ENCODE data around the gene ZFX. TPM values are rescaled to one million over a fixed set of nuclear protein-coding genes. Genes with fewer than 3 reads are reported as not detected.

The ZFX gene
- total RNA-seq, 4 donors from 2014 or later, result 31.4 to 61.3 (median 45.0) TPM

GRCh38 chrX:24216827-24217226 lies 67.3 kb downstream of the ZFX start:
- H3K27me3 ChIP-seq, result no peaks in the 10 kb centered on the region
- no peak overlapping the region for H3K4me3 ChIP-seq
- no peaks in the 10 kb centered on the region for H3K4me1 ChIP-seq
- no peak for TF ChIP-seq EP300 (IDR thresholded peaks at IDR 0.05)
- no peak for TF ChIP-seq CTCF (IDR thresholded peaks at IDR 0.05)
- no peak for TF ChIP-seq POLR2A (IDR thresholded peaks at IDR 0.05)
- no peak for TF ChIP-seq POLR2AphosphoS5 (IDR thresholded peaks at IDR 0.05)
- 100% methylated on average over 1 of the region's 1 CpG for WGBS
- no peaks in the 10 kb centered on the region for H3K9me3 ChIP-seq
- DNase-seq (ENCODE audit: low spot score in 2 of 2), result no peak
- no peaks in the 10 kb centered on the region for H3K36me3 ChIP-seq
- no peak overlapping the region for H3K27ac ChIP-seq

- no peak for DNase-seq (ENCODE audit: low spot score in 2 of 2)
- H3K27me3 ChIP-seq, result no peaks in the 10 kb centered on the region
- TF ChIP-seq POLR2A (IDR thresholded peaks at IDR 0.05) (no peak), CTCF (IDR thresholded peaks at IDR 0.05) (no peak), EP300 (IDR thresholded peaks at IDR 0.05) (no peak), POLR2AphosphoS5 (IDR thresholded peaks at IDR 0.05) (no peak)
- no peak overlapping the region for H3K27ac ChIP-seq
- H3K36me3 ChIP-seq, result no peaks in the 10 kb centered on the region
- no peaks in the 10 kb centered on the region for H3K4me1 ChIP-seq
- WGBS, result 75% methylated on average over 8 of the region's 8 CpGs
- no peaks in the 10 kb centered on the region for H3K9me3 ChIP-seq
- H3K4me3 ChIP-seq, result no peak overlapping the region
These were observed 69.8 kb downstream of the ZFX start for GRCh38 chrX:24219320-24219719.

- H3K27me3 ChIP-seq, result no peaks in the 10 kb centered on the region
- no peak for DNase-seq (ENCODE audit: low spot score in 2 of 2)
- no peak overlapping the region for H3K4me3 ChIP-seq
- H3K4me1 ChIP-seq, result no peaks in the 10 kb centered on the region
- no peaks in the 10 kb centered on the region for H3K36me3 ChIP-seq
- WGBS, result 89% methylated on average over 5 of the region's 5 CpGs
- TF ChIP-seq EP300 (IDR thresholded peaks at IDR 0.05) (no peak), POLR2A (IDR thresholded peaks at IDR 0.05) (no peak), POLR2AphosphoS5 (IDR thresholded peaks at IDR 0.05) (no peak), CTCF (IDR thresholded peaks at IDR 0.05) (no peak)
- no peaks in the 10 kb centered on the region for H3K9me3 ChIP-seq
- H3K27ac ChIP-seq, result no peak overlapping the region
These were observed 72.3 kb downstream of the ZFX start for GRCh38 chrX:24221872-24222271.

- no peak overlapping the region for H3K27ac ChIP-seq
- DNase-seq (ENCODE audit: low spot score in 2 of 2), result no peak
- H3K4me1 ChIP-seq, result no peaks in the 10 kb centered on the region
- no peaks in the 10 kb centered on the region for H3K9me3 ChIP-seq
- H3K4me3 ChIP-seq, result no peak overlapping the region
- H3K36me3 ChIP-seq, result no peaks in the 10 kb centered on the region
- TF ChIP-seq EP300 (IDR thresholded peaks at IDR 0.05) (no peak), POLR2AphosphoS5 (IDR thresholded peaks at IDR 0.05) (no peak), CTCF (IDR thresholded peaks at IDR 0.05) (no peak), POLR2A (IDR thresholded peaks at IDR 0.05) (no peak)
- no peaks in the 10 kb centered on the region for H3K27me3 ChIP-seq
These were observed 75.7 kb downstream of the ZFX start for GRCh38 chrX:24225265-24225664.

GRCh38 chrX:24226176-24226575 lies 76.6 kb downstream of the ZFX start:
- no peaks in the 10 kb centered on the region for H3K36me3 ChIP-seq
- no peaks in the 10 kb centered on the region for H3K4me1 ChIP-seq
- no peak for TF ChIP-seq CTCF (IDR thresholded peaks at IDR 0.05)
- TF ChIP-seq EP300 (IDR thresholded peaks at IDR 0.05), result no peak
- no peak for TF ChIP-seq POLR2A (IDR thresholded peaks at IDR 0.05)
- TF ChIP-seq POLR2AphosphoS5 (IDR thresholded peaks at IDR 0.05), result no peak
- no peak overlapping the region for H3K27ac ChIP-seq
- no peak overlapping the region for H3K4me3 ChIP-seq
- no peaks in the 10 kb centered on the region for H3K27me3 ChIP-seq
- 91% methylated on average over 2 of the region's 2 CpGs for WGBS
- DNase-seq (ENCODE audit: low spot score in 2 of 2), result no peak
- H3K9me3 ChIP-seq, result no peaks in the 10 kb centered on the region

Data from suprapubic skin (tissue), 4 donors.